ENCODE results near the gene MITF. TPM values are rescaled to one million over a fixed set of nuclear protein-coding genes. Genes with fewer than 3 reads are reported as not detected.

Gene MITF
- total RNA-seq, 1 donor from 2014 or later: 0.25 TPM

DNA sequence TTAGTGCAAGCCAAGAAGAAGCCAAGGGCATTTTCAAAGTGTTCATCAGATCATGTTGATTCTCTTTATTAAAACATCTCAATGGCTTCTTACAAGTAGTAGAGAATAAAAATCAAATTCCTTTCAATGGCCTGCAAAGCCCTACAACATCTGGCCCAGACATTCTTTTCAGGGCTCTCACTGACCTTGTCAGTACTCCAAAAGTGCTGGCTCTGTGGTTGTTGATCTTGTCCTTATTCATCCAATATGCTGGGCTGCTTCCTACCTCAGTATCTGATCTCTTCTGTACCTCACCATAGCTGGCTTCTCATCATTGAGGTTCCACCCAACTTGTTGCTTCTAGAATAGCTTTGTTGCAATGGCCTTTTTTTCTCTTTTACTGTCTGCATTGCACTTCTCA is 186.2 kb downstream of the MITF start:
- Mint-ChIP-seq H3K9me3 (ENCODE audit: unreplicated experiment) (no peaks in the 10 kb centered on the region), H3K36me3 (ENCODE audit: unreplicated experiment) (no peaks in the 10 kb centered on the region), H3K27me3 (ENCODE audit: unreplicated experiment) (peaks cover under 1% of the 10 kb centered on the region), H3K4me3 (ENCODE audit: unreplicated experiment) (no peak overlapping the region), H3K27ac (ENCODE audit: unreplicated experiment) (no peak overlapping the region), H3K4me1 (ENCODE audit: low read depth, unreplicated experiment) (no peaks in the 10 kb centered on the region)
- no peak for DNase-seq
- no peak for TF ChIP-seq CTCF (IDR thresholded peaks at IDR 0.05; ENCODE audit: partially characterized antibody, unreplicated experiment)

DNA sequence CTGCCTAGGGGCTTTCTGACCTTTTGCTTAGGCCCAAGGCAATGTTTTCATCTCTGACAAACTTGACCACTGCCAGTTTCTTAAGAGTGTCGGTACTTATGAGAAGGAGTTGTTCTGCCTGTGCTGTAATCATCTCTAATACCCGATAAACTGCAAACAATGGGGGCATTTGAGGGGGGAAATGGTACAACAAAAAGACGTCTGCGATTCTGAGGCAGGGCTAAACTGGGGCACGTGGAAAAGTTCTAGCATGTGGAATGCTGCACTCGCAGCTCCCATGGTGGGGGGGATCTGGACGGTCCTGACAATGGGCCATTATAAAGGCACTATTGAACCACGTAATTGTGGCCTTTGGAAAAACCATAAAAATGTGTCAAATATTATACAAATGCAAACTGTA is 187.1 kb downstream of the MITF start:
- Mint-ChIP-seq H3K27ac (ENCODE audit: unreplicated experiment) (no peak overlapping the region), H3K4me3 (ENCODE audit: unreplicated experiment) (no peak overlapping the region), H3K27me3 (ENCODE audit: unreplicated experiment) (no peaks in the 10 kb centered on the region), H3K4me1 (ENCODE audit: low read depth, unreplicated experiment) (no peaks in the 10 kb centered on the region), H3K9me3 (ENCODE audit: unreplicated experiment) (no peaks in the 10 kb centered on the region), H3K36me3 (ENCODE audit: unreplicated experiment) (no peaks in the 10 kb centered on the region)
- TF ChIP-seq CTCF (IDR thresholded peaks at IDR 0.05; ENCODE audit: partially characterized antibody, unreplicated experiment): no peak
- no peak for DNase-seq

DNA sequence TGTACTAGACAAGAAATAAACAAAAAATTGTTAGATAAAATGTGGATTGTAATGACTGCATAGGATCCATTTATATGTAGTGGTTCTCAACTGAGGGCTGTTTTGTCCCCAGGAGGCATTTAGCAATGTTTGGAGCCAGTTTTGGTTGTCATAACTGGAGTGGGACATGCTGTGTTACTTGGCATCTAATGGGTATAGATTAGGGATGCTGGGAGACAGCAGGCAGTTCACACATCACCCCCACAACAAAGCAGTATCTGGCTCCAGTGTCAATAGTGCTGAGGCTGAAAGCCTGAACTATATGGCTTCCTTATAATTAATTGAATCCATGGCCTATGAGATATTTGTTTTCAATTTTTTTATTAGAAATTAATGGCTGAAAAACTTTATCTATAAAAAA is 188.3 kb downstream of the MITF start:
- TF ChIP-seq CTCF (IDR thresholded peaks at IDR 0.05; ENCODE audit: partially characterized antibody, unreplicated experiment): no peak
- Mint-ChIP-seq H3K36me3 (ENCODE audit: unreplicated experiment) (no peaks in the 10 kb centered on the region), H3K4me3 (ENCODE audit: unreplicated experiment) (no peak overlapping the region), H3K4me1 (ENCODE audit: low read depth, unreplicated experiment) (no peaks in the 10 kb centered on the region), H3K27me3 (ENCODE audit: unreplicated experiment) (no peaks in the 10 kb centered on the region), H3K9me3 (ENCODE audit: unreplicated experiment) (no peaks in the 10 kb centered on the region), H3K27ac (ENCODE audit: unreplicated experiment) (no peak overlapping the region)
- DNase-seq: no peak

GRCh38 chr3:69929019-69929418 is 189.8 kb downstream of the MITF start:
- no peaks in the 10 kb centered on the region for H3K36me3 Mint-ChIP-seq (ENCODE audit: unreplicated experiment)
- H3K4me1 Mint-ChIP-seq (ENCODE audit: low read depth, unreplicated experiment): no peaks in the 10 kb centered on the region
- no peak overlapping the region for H3K4me3 Mint-ChIP-seq (ENCODE audit: unreplicated experiment)
- H3K9me3 Mint-ChIP-seq (ENCODE audit: unreplicated experiment): no peaks in the 10 kb centered on the region
- no peak overlapping the region for H3K27ac Mint-ChIP-seq (ENCODE audit: unreplicated experiment)
- no peak for TF ChIP-seq CTCF (IDR thresholded peaks at IDR 0.05; ENCODE audit: partially characterized antibody, unreplicated experiment)
- DNase-seq: no peak
- no peaks in the 10 kb centered on the region for H3K27me3 Mint-ChIP-seq (ENCODE audit: unreplicated experiment)

DNA sequence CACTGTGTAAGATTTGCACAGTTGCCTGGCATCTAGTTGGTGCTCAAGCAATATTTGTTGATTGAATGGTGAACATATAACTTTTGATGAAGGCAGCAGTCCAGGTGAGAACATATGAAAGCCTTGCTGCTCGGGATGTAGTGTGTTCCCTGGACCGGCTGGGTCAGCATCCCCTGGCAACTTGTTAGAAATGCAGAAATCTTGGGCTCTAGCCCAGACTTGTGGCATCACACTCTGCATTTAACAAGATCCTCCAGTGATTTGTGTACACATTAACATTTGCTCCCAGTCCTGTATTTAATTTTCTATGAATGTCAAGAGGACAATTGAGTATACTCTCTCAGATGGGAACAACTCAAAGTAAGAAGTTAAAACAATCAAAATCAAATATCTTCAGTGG is 191.3 kb downstream of the MITF start:
- no peaks in the 10 kb centered on the region for H3K27me3 Mint-ChIP-seq (ENCODE audit: unreplicated experiment)

More for the DNA sequence above, 191.3 kb downstream of the MITF start:
- no peaks in the 10 kb centered on the region for H3K36me3 Mint-ChIP-seq (ENCODE audit: unreplicated experiment)
- no peaks in the 10 kb centered on the region for H3K9me3 Mint-ChIP-seq (ENCODE audit: unreplicated experiment)
- no peak for TF ChIP-seq CTCF (IDR thresholded peaks at IDR 0.05; ENCODE audit: partially characterized antibody, unreplicated experiment)
- H3K4me3 Mint-ChIP-seq (ENCODE audit: unreplicated experiment): no peak overlapping the region
- H3K27ac Mint-ChIP-seq (ENCODE audit: unreplicated experiment): no peak overlapping the region
- H3K4me1 Mint-ChIP-seq (ENCODE audit: low read depth, unreplicated experiment): no peaks in the 10 kb centered on the region
- DNase-seq: no peak
